RWPE2 (cell line): ENCODE results near the gene BPIFB6.

Experiments
- ATAC-seq: fragments of 200-7000 bp; cut with Tn5 transposase; 3 replicates; pipeline ENCODE4 v1.9.1; 2021; ENCODE audit warnings: low read depth
- DNase-seq: peaks from one replicate; pipeline ENCODE4 v3.0.0-alpha.2; 2020; ENCODE audit warnings: low spot score
- H3K27ac ChIP-seq: fragments of 450-650 bp; 2 replicates; pipeline ENCODE4 v1.5.1; 2017; ENCODE audit warnings: mild to moderate bottlenecking; ENCODE audit not compliant: poor library complexity, severe bottlenecking
- H3K27me3 ChIP-seq: fragments of 250-450 bp; sonication (Bioruptor Pico); 2 replicates; pipeline ENCODE4 v1.5.1; 2021; ENCODE audit warnings: mild to moderate bottlenecking, moderate library complexity; ENCODE audit not compliant: insufficient read depth, poor library complexity, severe bottlenecking
- H3K36me3 ChIP-seq: fragments of 250-450 bp; sonication (Bioruptor Pico); 2 replicates; pipeline ENCODE4 v1.5.1; 2020; ENCODE audit warnings: low read depth, mild to moderate bottlenecking, moderate library complexity
- H3K4me1 ChIP-seq: fragments of 250-450 bp; sonication (Bioruptor Pico); 2 replicates; pipeline ENCODE4 v1.5.1; 2021; ENCODE audit warnings: mild to moderate bottlenecking, moderate library complexity; ENCODE audit not compliant: insufficient read depth, poor library complexity, severe bottlenecking
- H3K4me3 ChIP-seq: fragments of 250-450 bp; sonication (Bioruptor Pico); 2 replicates; pipeline ENCODE4 v1.5.1; 2021; ENCODE audit warnings: mild to moderate bottlenecking, moderate library complexity; ENCODE audit not compliant: severe bottlenecking
- H3K9me3 ChIP-seq: fragments of 250-450 bp; sonication (Bioruptor Pico); 2 replicates; pipeline ENCODE4 v1.5.1; 2021; ENCODE audit warnings: mild to moderate bottlenecking, moderate library complexity; ENCODE audit not compliant: severe bottlenecking
- CTCF ChIP-seq: fragments of 450-650 bp; IDR thresholded peaks from one replicate; pipeline ENCODE4 v1.5.1; 2017; ENCODE audit warnings: mild to moderate bottlenecking, moderate library complexity; ENCODE audit not compliant: poor library complexity, severe bottlenecking

Gene BPIFB6

GRCh38 chr20:33083544-33084340, 52.3 kb downstream of the BPIFB6 start:
- no peak for TF ChIP-seq CTCF
- no peaks in the 10 kb centered on the region for H3K9me3 ChIP-seq
- DNase-seq (no peak), ATAC-seq (no peak)
- no peaks in the 10 kb centered on the region for H3K36me3 ChIP-seq
- H3K4me3 ChIP-seq, result no peak overlapping the region
- H3K4me1 ChIP-seq, result no peaks in the 10 kb centered on the region
- H3K27me3 ChIP-seq, result no peaks in the 10 kb centered on the region
- H3K27ac ChIP-seq, result no peak overlapping the region

GRCh38 chr20:33084722-33085121, 53.3 kb downstream of the BPIFB6 start:
- Histone ChIP-seq H3K36me3 (no peaks in the 10 kb centered on the region), H3K4me3 (no peak overlapping the region), H3K27ac (no peak overlapping the region), H3K27me3 (no peaks in the 10 kb centered on the region), H3K4me1 (no peaks in the 10 kb centered on the region), H3K9me3 (no peaks in the 10 kb centered on the region)
- no peak for DNase-seq
- no peak for TF ChIP-seq CTCF
- ATAC-seq, result no peak

- peak; percentile 10; the same call in 2 of the 3 replicates for ATAC-seq
- Histone ChIP-seq H3K4me3 (no peak overlapping the region), H3K27me3 (no peaks in the 10 kb centered on the region), H3K36me3 (no peaks in the 10 kb centered on the region), H3K4me1 (no peaks in the 10 kb centered on the region), H3K9me3 (no peaks in the 10 kb centered on the region), H3K27ac (no peak overlapping the region)
- no peak for TF ChIP-seq CTCF
- no peak for DNase-seq
Observed at GRCh38 chr20:33086052-33086722, 54.7 kb downstream of the BPIFB6 start.

- ATAC-seq, result no peak
- H3K27me3 ChIP-seq, result no peaks in the 10 kb centered on the region
Observed at GRCh38 chr20:33091147-33091546, 59.7 kb downstream of the BPIFB6 start.

More at GRCh38 chr20:33091147-33091546, 59.7 kb downstream of the BPIFB6 start:
- no peak overlapping the region for H3K27ac ChIP-seq
- no peaks in the 10 kb centered on the region for H3K9me3 ChIP-seq
- no peak overlapping the region for H3K4me3 ChIP-seq
- TF ChIP-seq CTCF, result no peak
- no peak for DNase-seq
- H3K4me1 ChIP-seq, result no peaks in the 10 kb centered on the region
- H3K36me3 ChIP-seq, result no peaks in the 10 kb centered on the region
